GM15510 (cell line): Measurements from ENCODE around the gene SLC1A7.

Experiments
- POLR2A ChIP-seq: IDR thresholded peaks from 3 replicates; pipeline ENCODE4 v1.6.1; 2011; ENCODE audit warnings: borderline replicate concordance; ENCODE audit not compliant: insufficient read length; ENCODE audit errors: extremely low read depth

Gene SLC1A7

DNA sequence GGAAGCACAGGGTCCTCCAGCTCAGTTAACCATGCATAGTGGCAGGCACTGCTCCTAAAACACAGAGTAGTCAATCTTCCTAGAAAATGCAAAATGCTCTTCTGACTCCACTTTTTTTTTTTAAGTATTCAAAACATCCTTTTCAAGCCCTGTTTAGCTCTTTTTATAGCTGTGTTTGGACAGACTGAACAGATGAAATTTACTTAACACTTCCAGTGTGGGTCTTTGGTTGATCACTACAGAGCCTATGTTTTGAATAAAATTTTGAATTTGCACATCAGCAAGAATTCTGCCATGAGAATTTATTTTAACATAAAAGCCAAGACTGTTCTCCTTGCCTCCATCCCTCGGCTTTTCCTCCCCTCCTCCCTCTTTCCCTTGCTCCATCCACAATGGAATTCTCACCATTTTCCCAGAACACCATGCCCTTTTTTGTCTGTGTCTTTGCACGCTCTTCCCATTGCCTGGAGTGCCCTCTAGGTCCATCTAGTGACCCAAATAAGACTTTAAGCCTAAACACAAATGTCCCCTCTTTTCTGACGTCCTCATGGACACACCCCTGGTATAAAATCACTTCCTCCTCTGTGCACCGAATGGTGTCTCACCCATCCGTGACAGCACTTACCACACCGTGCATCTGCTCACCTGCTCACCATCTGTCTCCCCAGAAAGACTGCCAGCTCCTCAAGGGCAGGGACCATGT is 30.1 kb upstream of the SLC1A7 start:
- no peak for TF ChIP-seq POLR2A

DNA sequence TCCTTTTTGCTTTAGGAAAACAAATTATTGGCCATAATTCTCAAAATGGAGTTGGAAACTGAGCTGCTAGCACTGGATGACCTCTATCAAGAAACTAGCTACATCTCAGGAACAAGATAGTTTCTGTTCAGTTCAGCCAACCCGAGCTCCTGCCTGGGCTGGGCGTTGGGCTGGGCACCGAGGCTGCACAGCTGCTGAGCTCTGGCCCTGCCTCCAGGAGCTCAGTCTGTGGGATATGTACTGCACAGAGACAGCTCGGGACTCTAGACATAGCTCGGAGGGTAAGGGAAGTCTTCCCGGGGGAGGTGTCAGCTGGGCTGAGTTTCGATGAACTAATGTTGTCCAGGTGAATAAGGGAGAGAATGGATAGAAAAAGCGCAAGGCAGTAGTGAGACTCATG is 24.5 kb upstream of the SLC1A7 start:
- no peak for TF ChIP-seq POLR2A

- TF ChIP-seq POLR2A: no peak
These were observed 23.9 kb upstream of the SLC1A7 start for GRCh38 chr1:53166366-53166765.

DNA sequence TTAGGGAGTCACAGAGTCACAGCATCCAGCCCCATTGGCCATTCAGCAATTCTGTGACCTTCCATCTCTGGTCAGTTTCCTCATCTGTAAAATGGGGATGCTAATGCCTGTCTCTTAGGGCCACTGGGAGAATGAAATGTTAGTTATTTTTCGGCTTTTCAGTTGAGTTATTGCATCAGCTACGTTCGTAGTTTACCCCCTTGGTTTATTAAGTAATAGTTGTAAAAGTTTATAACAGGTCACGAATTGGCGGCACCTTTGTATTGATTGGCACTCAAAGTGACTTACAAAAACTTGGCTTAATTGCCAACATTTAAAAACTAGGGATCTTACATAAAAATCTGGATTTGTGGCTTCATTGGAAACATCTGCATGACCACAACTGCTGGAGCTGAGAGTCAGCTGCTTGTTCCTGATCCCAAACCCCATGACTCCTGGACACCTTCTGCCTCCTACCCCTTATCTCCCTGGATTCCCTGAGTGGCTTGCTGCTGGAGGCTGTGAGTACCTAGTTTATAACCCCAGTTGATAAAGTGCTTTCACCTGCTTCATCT is 23.0 kb upstream of the SLC1A7 start:
- no peak for TF ChIP-seq POLR2A

GRCh38 chr1:53163291-53163768 is 20.9 kb upstream of the SLC1A7 start:
- no peak for TF ChIP-seq POLR2A

DNA sequence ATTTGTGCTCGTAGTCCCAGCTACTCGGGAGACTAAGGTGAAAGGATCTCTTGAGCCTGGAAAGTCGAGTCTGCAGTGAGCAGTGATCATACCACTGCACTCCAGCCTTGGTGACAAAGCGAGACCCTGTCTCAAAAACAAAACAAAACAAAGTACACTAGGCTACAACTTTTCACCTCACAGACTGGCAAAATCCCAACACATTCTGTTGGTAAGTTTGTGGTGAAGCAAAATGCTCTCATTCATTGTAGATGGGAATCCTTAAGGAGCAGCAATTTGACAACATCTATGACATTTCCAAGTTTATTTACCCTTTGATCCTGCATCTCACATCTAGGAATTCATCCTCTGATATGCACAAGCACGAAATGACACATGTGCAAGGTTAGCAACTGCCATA is 20.2 kb upstream of the SLC1A7 start:
- no peak for TF ChIP-seq POLR2A

- TF ChIP-seq POLR2A: no peak
These were observed 18.5 kb upstream of the SLC1A7 start for GRCh38 chr1:53160924-53161378.

GRCh38 chr1:53158900-53159299 is 16.5 kb upstream of the SLC1A7 start:
- TF ChIP-seq POLR2A: no peak

DNA sequence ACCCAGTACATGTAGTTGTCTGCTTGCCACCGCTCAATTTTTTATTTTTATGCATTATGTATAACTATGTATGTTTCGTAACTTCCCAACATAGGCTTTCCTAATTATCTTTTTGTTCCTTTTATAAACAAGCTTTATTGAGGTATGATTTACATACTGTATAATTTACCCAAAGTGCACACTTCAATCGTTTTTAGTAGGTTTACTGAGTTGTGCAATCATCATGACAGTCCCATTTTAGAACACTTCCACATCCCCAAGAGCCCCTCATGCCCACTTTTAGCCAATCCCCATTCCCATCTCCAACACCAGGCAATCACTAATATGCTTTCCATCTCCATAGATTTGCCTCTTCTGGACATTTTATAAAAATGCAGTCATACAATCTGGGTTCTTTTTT is 14.3 kb upstream of the SLC1A7 start:
- no peak for TF ChIP-seq POLR2A

DNA sequence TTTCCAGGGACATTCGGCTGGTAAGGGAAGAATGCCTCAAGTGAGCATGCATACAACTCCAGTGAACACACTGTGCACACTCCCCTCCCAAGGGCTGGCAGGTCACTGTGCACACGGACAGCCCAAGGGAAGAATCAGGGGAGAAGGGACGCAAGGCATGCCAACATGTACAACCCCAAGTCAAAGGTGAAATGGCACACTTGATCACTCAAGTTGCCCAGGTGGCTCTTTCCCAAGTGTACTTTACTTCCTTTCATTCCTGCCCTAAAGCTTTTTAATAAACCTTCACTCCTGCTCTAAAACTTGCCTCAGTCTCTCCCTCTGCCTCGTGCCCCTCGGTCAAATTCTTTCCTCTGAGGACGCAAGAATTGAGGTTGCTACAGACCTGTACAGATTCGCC is 13.5 kb upstream of the SLC1A7 start:
- no peak for TF ChIP-seq POLR2A

DNA sequence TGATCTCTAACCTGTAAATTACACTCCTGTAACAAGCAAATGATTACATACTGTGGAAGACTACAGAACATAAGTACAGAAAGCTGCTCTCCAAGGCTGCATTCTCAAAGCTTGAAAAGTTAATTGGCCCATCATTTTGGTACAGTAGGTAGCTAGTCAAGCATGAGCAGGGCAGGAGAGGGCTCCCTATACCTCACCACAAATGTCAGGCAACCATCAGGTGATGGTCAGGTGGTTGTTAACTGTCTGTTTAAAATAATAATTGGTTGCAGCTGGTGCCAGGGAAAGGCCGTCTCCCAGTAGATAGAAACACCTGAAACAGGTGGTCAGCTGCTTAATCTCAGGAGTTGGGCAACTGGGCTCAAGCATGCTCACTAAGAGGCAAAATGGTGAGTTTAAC is 13.1 kb upstream of the SLC1A7 start:
- TF ChIP-seq POLR2A: no peak

DNA sequence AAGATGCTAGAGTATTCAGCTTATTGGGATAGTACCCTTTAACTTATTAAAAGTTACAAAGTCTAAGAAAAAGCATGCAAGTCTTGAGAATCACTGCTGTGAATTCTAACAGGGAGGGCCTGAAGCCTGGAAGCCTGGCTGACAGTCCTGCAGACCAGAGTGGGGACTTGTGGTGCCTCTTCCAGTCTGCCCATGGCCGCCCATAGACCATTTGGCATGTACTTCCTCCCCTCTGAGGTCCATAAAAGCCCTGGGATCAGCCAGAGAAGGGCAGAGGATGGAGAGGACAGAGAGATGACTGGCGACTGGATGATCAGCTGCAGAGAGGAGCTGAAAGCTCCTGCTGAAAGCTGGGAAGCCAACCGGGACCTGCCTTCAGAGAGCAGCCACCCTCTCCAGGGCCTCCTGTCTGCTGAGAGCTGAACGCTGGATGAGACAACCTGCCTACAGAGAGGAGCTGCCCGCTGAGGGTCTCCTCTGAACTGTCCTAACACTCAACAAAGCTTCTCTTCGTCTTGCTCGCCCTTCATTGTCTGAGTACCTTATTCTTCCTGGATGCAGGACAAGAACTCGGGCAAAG is 12.5 kb upstream of the SLC1A7 start:
- TF ChIP-seq POLR2A: no peak

DNA sequence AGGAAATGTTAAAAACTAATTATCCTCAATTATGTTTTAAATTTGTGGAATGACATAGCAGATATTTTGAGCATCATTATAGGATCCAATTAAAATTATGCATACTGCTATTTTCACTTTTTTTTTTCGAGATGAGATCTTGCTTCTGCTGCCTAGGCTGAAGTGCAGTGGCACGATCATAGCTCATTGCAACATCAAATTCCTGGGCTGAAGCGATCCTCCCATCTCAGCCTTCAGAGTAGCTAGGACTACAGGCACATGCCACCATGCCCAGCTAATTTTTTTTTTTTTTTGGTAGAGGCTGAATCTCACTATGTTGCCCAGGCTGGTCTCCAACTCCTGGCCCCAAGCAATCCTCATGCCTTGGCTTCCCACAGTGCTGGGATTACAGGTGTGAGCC is 11.3 kb upstream of the SLC1A7 start:
- TF ChIP-seq POLR2A: no peak

- TF ChIP-seq POLR2A: no peak
These were observed 5.7 kb upstream of the SLC1A7 start for GRCh38 chr1:53148123-53148522.

GRCh38 chr1:53147174-53147573 is 4.7 kb upstream of the SLC1A7 start:
- TF ChIP-seq POLR2A: no peak
